ENCODE data around the gene BTK. TPM values are rescaled to one million over a fixed set of nuclear protein-coding genes. Genes with fewer than 3 reads are reported as not detected.
A peak's percentile ranks its signal among the peaks of the same experiment; 100 is the strongest.

Gene BTK
- total RNA-seq, 2 experiments from 2014 or later = 1.3 to 1.6 TPM

DNA sequence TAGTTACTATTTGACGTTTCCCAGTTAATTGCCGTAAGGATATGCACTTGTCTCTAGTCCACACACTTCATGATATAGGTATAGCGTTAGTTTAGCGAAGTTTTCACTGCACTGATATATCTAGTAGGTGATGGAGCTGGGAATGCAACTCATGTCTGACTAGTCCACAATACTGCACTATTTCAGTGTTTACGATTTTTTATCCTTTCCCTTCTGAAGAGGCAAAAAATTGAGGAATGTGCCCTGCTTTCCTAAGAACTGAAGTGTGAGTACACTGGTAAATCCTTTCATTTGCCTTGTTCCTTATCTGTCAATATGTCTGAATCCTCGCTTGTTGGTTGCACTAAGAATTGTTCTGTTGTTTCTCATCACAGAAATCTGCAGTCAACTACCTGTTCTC lies 5.8 kb upstream of the BTK start:
- intact Hi-C loops (cut with micrococcal nuclease) = loop anchor here (2.0 to 10.0 kb wide), 2 partner anchors 17 to 47 kb away; partner anchors contain the start of genes HNRNPH2 and TIMM8A
- H3K36me3 Mint-ChIP-seq (ENCODE audit: low read depth) = peaks cover 43% of the 10 kb centered on the region
- CTCF ChIA-PET = interaction anchor here (3.0 kb wide), 1 partner anchor 10 kb away, joined by 19 read pairs; no protein-coding TSS in a partner anchor
- peak overlapping the region; percentile 95 for H3K4me3 Mint-ChIP-seq
- no peaks in the 10 kb centered on the region for H3K9me3 Mint-ChIP-seq
- no peak for DNase-seq
- no peaks in the 10 kb centered on the region for H3K27me3 Mint-ChIP-seq
- H3K27ac Mint-ChIP-seq = peak overlapping the region; percentile 97
- peaks cover 14% of the 10 kb centered on the region for H3K4me1 Mint-ChIP-seq (ENCODE audit: low read depth)
- TF ChIP-seq, protein P1, sequence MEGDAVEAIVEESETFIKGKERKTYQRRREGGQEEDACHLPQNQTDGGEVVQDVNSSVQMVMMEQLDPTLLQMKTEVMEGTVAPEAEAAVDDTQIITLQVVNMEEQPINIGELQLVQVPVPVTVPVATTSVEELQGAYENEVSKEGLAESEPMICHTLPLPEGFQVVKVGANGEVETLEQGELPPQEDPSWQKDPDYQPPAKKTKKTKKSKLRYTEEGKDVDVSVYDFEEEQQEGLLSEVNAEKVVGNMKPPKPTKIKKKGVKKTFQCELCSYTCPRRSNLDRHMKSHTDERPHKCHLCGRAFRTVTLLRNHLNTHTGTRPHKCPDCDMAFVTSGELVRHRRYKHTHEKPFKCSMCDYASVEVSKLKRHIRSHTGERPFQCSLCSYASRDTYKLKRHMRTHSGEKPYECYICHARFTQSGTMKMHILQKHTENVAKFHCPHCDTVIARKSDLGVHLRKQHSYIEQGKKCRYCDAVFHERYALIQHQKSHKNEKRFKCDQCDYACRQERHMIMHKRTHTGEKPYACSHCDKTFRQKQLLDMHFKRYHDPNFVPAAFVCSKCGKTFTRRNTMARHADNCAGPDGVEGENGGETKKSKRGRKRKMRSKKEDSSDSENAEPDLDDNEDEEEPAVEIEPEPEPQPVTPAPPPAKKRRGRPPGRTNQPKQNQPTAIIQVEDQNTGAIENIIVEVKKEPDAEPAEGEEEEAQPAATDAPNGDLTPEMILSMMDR (IDR thresholded peaks at IDR 0.05) = no peak
- ATAC-seq = no peak
- POLR2A ChIA-PET = interaction anchor here (1.1 to 4.2 kb wide), 5 partner anchors 9 to 44 kb away, joined by 4 to 34 read pairs (median 23); partner anchors contain the start of genes GLA, HNRNPH2 and TIMM8A

GRCh38 chrX:101390664-101391525 lies 4.9 kb upstream of the BTK start, which contains the start of gene RPL36A:
Gene RPL36A, plus strand, starts transcription at chrX:101391011. Its CDS starts 33 bp downstream, at chrX:101391044.
- intact Hi-C loops (cut with micrococcal nuclease) = loop anchor here (2.0 to 10.0 kb wide), 2 partner anchors 18 to 46 kb away; partner anchors contain the start of genes HNRNPH2 and TIMM8A
- ATAC-seq (peak; percentile 97), DNase-seq (peak; percentile 91)
- Mint-ChIP-seq H3K9me3 (no peaks in the 10 kb centered on the region), H3K36me3 (ENCODE audit: low read depth) (peaks cover 42% of the 10 kb centered on the region), H3K27ac (peak within 1 kb of the TSS; percentile 97), H3K4me3 (peak within 1 kb of the TSS; percentile 95), H3K27me3 (no peaks in the 10 kb centered on the region), H3K4me1 (ENCODE audit: low read depth) (peaks cover 17% of the 10 kb centered on the region)
- ChIA-PET POLR2A (interaction anchor here (0.7 to 4.2 kb wide), 14 partner anchors 10 to 293 kb away, joined by 3 to 34 read pairs (median 4); partner anchors contain the start of genes CENPI, GLA, HNRNPH2 and TIMM8A), CTCF (interaction anchor here (0.6 to 3.0 kb wide), 7 partner anchors 10 to 68 kb away, joined by 3 to 19 read pairs (median 5); partner anchors contain the start of gene TIMM8A)
- TF ChIP-seq, protein P1 (IDR thresholded peaks at IDR 0.05) = peak; percentile 47

GRCh38 chrX:101388604-101389003 lies 2.6 kb upstream of the BTK start:
- ATAC-seq (no peak), DNase-seq (no peak)
- intact Hi-C loops (cut with micrococcal nuclease) = no loop called here
- Mint-ChIP-seq H3K27ac (no peak overlapping the region), H3K27me3 (no peaks in the 10 kb centered on the region), H3K4me3 (no peak overlapping the region), H3K4me1 (ENCODE audit: low read depth) (peaks cover 11% of the 10 kb centered on the region), H3K9me3 (no peaks in the 10 kb centered on the region), H3K36me3 (ENCODE audit: low read depth) (peaks cover 28% of the 10 kb centered on the region)
- TF ChIP-seq, protein P1 (IDR thresholded peaks at IDR 0.05) = no peak
- ChIA-PET CTCF (interaction anchor here (2.9 kb wide), 1 partner anchor 40 kb away, joined by 15 read pairs; the partner anchor contains the start of gene TIMM8A), POLR2A (interaction anchor here (0.7 kb wide), 1 partner anchor 23 kb away, joined by 3 read pairs; no protein-coding TSS in a partner anchor)

DNA sequence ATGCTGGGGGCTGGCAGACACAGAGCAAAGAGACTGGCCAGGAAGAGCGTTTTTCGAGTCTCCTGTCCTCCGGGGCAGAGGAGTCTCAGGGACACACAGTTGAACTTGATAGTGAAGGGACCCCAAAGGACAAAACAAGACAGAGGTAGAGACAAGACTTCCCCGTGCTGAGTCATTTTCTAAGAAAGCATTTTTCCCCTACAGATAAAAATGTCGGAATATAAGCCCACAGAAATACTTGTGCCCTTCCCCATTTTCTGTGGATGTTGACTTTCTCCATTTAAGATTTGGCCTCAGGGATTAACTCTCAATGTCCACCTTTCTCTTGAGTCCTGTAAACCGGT lies 523 bp upstream of the BTK start:
- H3K27ac Mint-ChIP-seq = no peak overlapping the region
- peaks cover 7% of the 10 kb centered on the region for H3K36me3 Mint-ChIP-seq (ENCODE audit: low read depth)
- H3K27me3 Mint-ChIP-seq = no peaks in the 10 kb centered on the region
- H3K4me1 Mint-ChIP-seq (ENCODE audit: low read depth) = peaks cover 5% of the 10 kb centered on the region
- DNase-seq (no peak), ATAC-seq (no peak)
- H3K9me3 Mint-ChIP-seq = no peaks in the 10 kb centered on the region
- CTCF ChIA-PET = no interaction called here
- no peak overlapping the region for H3K4me3 Mint-ChIP-seq
- intact Hi-C loops (cut with micrococcal nuclease) = no loop called here
- POLR2A ChIA-PET = no interaction called here
- TF ChIP-seq, protein P1 (IDR thresholded peaks at IDR 0.05) = no peak
